Endothelial cell of umbilical vein (primary cell): ENCODE data around the gene LRRN1. TPM values are rescaled to one million over a fixed set of nuclear protein-coding genes. Genes with fewer than 3 reads are reported as not detected.

ENCODE experiments used
- BruUV-seq: library from RNA; stranded (reverse); fragments of 400-500 nt; replicated peaks from 2 replicates; lab custom pipeline; 2021; lab: Mats Ljungman, UMichigan
- CTCF ChIA-PET: fragments of 300-600, 350-600 bp; sonication (Branson Sonifier 250); formaldehyde crosslinking; loops from one replicate; lab custom pipeline; 2021; ENCODE audit warnings: antibody characterized with exemption, inconsistent platforms; lab: Charles Lee
- POLR2A ChIA-PET: fragments of 300-600, 350-600 bp; sonication (Branson Sonifier 250); formaldehyde crosslinking; loops from one replicate; lab custom pipeline; 2021; ENCODE audit warnings: antibody characterized with exemption, inconsistent platforms; lab: Charles Lee
- DNase-seq: peaks from one replicate; pipeline ENCODE4 v3.0.0-alpha.2; 2011; ENCODE audit warnings: low read depth, low spot score
- FAIRE-seq: peaks from 2 replicates; lab custom pipeline; 2011; peaks lifted over from hg19 to GRCh38; lab: Jason Lieb, UNC
- H2AFZ ChIP-seq: 2 replicates; pipeline ENCODE4 v1.6.0; 2012; ENCODE audit warnings: low read depth, low read length, control low read depth, inconsistent platforms
- H3K27ac ChIP-seq: 2 replicates; pipeline ENCODE4 v1.5.1; 2011; ENCODE audit warnings: low read depth, mild to moderate bottlenecking, control low read depth, low read length, moderate library complexity; ENCODE audit not compliant: insufficient read depth
- H3K27me3 ChIP-seq, 2 experiments: 2 replicates each; pipeline versions ENCODE4 v1.6.0 to v1.6.1; 2011; ENCODE audit warnings: low read length in 2 of 2, mixed read lengths in 1 of 2; ENCODE audit not compliant: control insufficient read depth in 2 of 2, insufficient read depth in 2 of 2
- H3K36me3 ChIP-seq, 2 experiments: 2 replicates in 1 of 2; 3 replicates in 1 of 2; pipeline ENCODE4 v1.5.1; 2011; ENCODE audit warnings: low read length in 2 of 2, mild to moderate bottlenecking in 1 of 2, moderate library complexity in 1 of 2; ENCODE audit not compliant: control insufficient read depth in 2 of 2, insufficient read depth in 2 of 2; ENCODE audit errors: extremely low read depth in 1 of 2
- H3K4me1 ChIP-seq: 3 replicates; pipeline ENCODE4 v1.5.1; 2011; ENCODE audit warnings: mild to moderate bottlenecking, low read length; ENCODE audit not compliant: control insufficient read depth, insufficient read depth; ENCODE audit errors: extremely low read depth
- H3K4me2 ChIP-seq: 2 replicates; pipeline ENCODE4 v1.6.1; 2011; ENCODE audit warnings: low read length, control low read depth, mixed read lengths; ENCODE audit not compliant: insufficient read depth
- H3K4me3 ChIP-seq, 3 experiments: fragments of 200-600 bp in 1 of 3; sonication (generic), shearing (Covaris generic) in 1 of 3; replicated peaks in 1 of 3; 2 replicates each; pipeline ENCODE4 v1.5.1; 2011 to 2016; ENCODE audit warnings: control low read depth in 3 of 3, low read length in 3 of 3, mild to moderate bottlenecking in 2 of 3, inconsistent platforms in 1 of 3, low read depth in 1 of 3, moderate library complexity in 1 of 3; ENCODE audit not compliant: insufficient read depth in 1 of 3
- H3K79me2 ChIP-seq: 2 replicates; pipeline ENCODE4 v1.6.0; 2012; ENCODE audit warnings: low read length, inconsistent platforms; ENCODE audit not compliant: control insufficient read depth, insufficient read depth
- H3K9ac ChIP-seq: replicated peaks from 2 replicates; pipeline ENCODE3; 2011; ENCODE audit warnings: low read length, control low read depth; ENCODE audit not compliant: insufficient read depth; ENCODE audit errors: extremely low read depth
- H3K9me1 ChIP-seq: replicated peaks from 3 replicates; pipeline ENCODE4 v1.6.0; 2011; ENCODE audit warnings: mild to moderate bottlenecking, low read length; ENCODE audit not compliant: control insufficient read depth, insufficient read depth; ENCODE audit errors: extremely low read depth
- H3K9me3 ChIP-seq: replicated peaks from 2 replicates; pipeline ENCODE4 v1.5.1; 2012; ENCODE audit warnings: low read length, inconsistent platforms; ENCODE audit not compliant: control insufficient read depth, insufficient read depth
- H4K20me1 ChIP-seq: replicated peaks from 2 replicates; pipeline ENCODE3; 2011; ENCODE audit warnings: mild to moderate bottlenecking, low read length; ENCODE audit not compliant: control insufficient read depth, insufficient read depth; ENCODE audit errors: extremely low read depth
- CTCF ChIP-seq, 2 donors: IDR thresholded peaks; 1 replicate in 1 of 2; 2 replicates in 1 of 2; pipeline ENCODE4 v1.5.1; 2011; ENCODE audit warnings: low read length in 2 of 2, mild to moderate bottlenecking in 2 of 2, moderate library complexity in 2 of 2, control low read depth in 1 of 2, inconsistent platforms in 1 of 2, low read depth in 1 of 2; ENCODE audit not compliant: insufficient read depth in 1 of 2; ENCODE audit errors: extremely low read depth in 1 of 2
- EZH2 ChIP-seq: IDR thresholded peaks from 2 replicates; pipeline ENCODE4 v1.6.1; 2012; ENCODE audit warnings: borderline replicate concordance, low read depth, mild to moderate bottlenecking, moderate library complexity, low read length, inconsistent platforms; ENCODE audit not compliant: severe bottlenecking
- FOS ChIP-seq: IDR thresholded peaks from 2 replicates; pipeline ENCODE4 v1.6.1; 2011; ENCODE audit warnings: mild to moderate bottlenecking, low read length, moderate library complexity, borderline replicate concordance; ENCODE audit not compliant: insufficient read depth
- GATA2 ChIP-seq: IDR thresholded peaks from 2 replicates; pipeline ENCODE4 v1.7.0; 2011; ENCODE audit warnings: low read depth, mild to moderate bottlenecking, moderate library complexity, mixed read lengths, low read length; ENCODE audit not compliant: insufficient read length, insufficient read depth
- JUN ChIP-seq: IDR thresholded peaks from 2 replicates; pipeline ENCODE4 v1.6.1; 2011; ENCODE audit warnings: borderline replicate concordance, low read depth; ENCODE audit not compliant: insufficient read length, insufficient read depth
- MAX ChIP-seq: IDR thresholded peaks from 2 replicates; pipeline ENCODE4 v1.6.1; 2011; ENCODE audit not compliant: insufficient read depth, insufficient read length
- MYC ChIP-seq: IDR thresholded peaks from one replicate; pipeline ENCODE4 v1.6.1; 2011; ENCODE audit warnings: mild to moderate bottlenecking, low read depth, low read length
- POLR2A ChIP-seq: IDR thresholded peaks from 2 replicates; pipeline ENCODE4 v1.6.1; 2012; ENCODE audit warnings: low read depth, mild to moderate bottlenecking, control low read depth, low read length
- POLR2AphosphoS5 ChIP-seq: IDR thresholded peaks from 2 replicates; pipeline ENCODE4 v1.6.1; 2012; ENCODE audit warnings: low read depth, mild to moderate bottlenecking, control low read depth, low read length, moderate library complexity; ENCODE audit not compliant: insufficient read depth
- dilution Hi-C: fragments of 300-500 bp; cut with MboI; formaldehyde crosslinking; loops from one replicate; pipeline ENCODE4 v1.15.0; 2019; ENCODE audit warnings: low sequenced_read_pairs; ENCODE audit not compliant: extremely low pct_ligation_motif_present
- intact Hi-C: fragments of 100-400 bp; cut with micrococcal nuclease; formaldehyde crosslinking; loops from one replicate; pipeline ENCODE4 v1.10.0; 2022
- polyA plus RNA-seq, 4 experiments: library from polyadenylated mRNA; depleted of rRNA in 3 of 4; stranded (reverse) in 3 of 4; unstranded in 1 of 4; fragments of >200 nt; gene quantifications; 2 replicates each; pipeline versions ENCODE4 v1.2.1 to v1.2.3, GENCODE V29; 2011 to 2012; ENCODE audit warnings: missing spikeins in 1 of 4
- total RNA-seq: library from RNA; stranded (reverse); gene quantifications from 2 replicates; pipeline ENCODE4 v1.2.3, GENCODE V29; 2021

Gene LRRN1
- total and polyA plus RNA-seq, 2 donors (not counting 3 experiments of a cell fraction or from before 2014, with no cell fraction given) = 0.04 TPM; not detected in 1

- dilution Hi-C loops (no loop called here), intact Hi-C loops (no loop called here)
- Histone ChIP-seq H4K20me1 (no peaks in the 10 kb centered on the region), H3K4me3 (no peak overlapping the region), H3K4me2 (no peak overlapping the region), H3K36me3 (no peaks in the 10 kb centered on the region), H3K9me1 (no peaks in the 10 kb centered on the region), H3K9ac (no peak overlapping the region), H3K27ac (no peak overlapping the region), H3K9me3 (peaks cover 2% of the 10 kb centered on the region), H3K4me1 (no peaks in the 10 kb centered on the region), H3K79me2 (no peaks in the 10 kb centered on the region), H2AFZ (no peak overlapping the region), H3K27me3 (no peaks in the 10 kb centered on the region)
- ChIA-PET CTCF (no interaction called here), POLR2A (no interaction called here)
- DNase-seq (no peak), FAIRE-seq (no peak)
- TF ChIP-seq POLR2AphosphoS5 (no peak), EZH2 (no peak), MYC (no peak), GATA2 (no peak), POLR2A (no peak), MAX (no peak), FOS (no peak), JUN (no peak), CTCF (IDR thresholded peaks at IDR 0.05; ENCODE audit: extremely low read depth in 1 of 2, insufficient read depth in 1 of 2, low read depth in 1 of 2, low read length in 2 of 2) (no peak)
- BruUV-seq = no TSS peak
These were observed 37.6 kb downstream of the LRRN1 start for GRCh38 chr3:3836845-3837244.
